Astrocyte of the spinal cord (primary cell): ENCODE data around the gene YPEL3.
"Not testable (repeated sequence)": the region's sequence is repeated elsewhere in the genome, so short reads cannot be mapped to it uniquely, and the experiment has no call there.

Experiments
- DNase-seq: peaks from one replicate; pipeline ENCODE4 v3.0.0; 2011; ENCODE audit warnings: low read depth, low spot score
- H3K4me3 ChIP-seq: 2 replicates; pipeline ENCODE4 v1.5.1; 2011; ENCODE audit warnings: low read depth, mild to moderate bottlenecking, low read length, moderate library complexity
- CTCF ChIP-seq: IDR thresholded peaks from 2 replicates; pipeline ENCODE4 v1.5.1; 2012; ENCODE audit warnings: low read depth, mild to moderate bottlenecking, low read length, inconsistent platforms
- in situ Hi-C: cut with HindIII; loops from 2 replicates; pipeline ENCODE4 v1.10.0; 2017; ENCODE audit warnings: low sequenced_read_pairs

The YPEL3 gene

DNA sequence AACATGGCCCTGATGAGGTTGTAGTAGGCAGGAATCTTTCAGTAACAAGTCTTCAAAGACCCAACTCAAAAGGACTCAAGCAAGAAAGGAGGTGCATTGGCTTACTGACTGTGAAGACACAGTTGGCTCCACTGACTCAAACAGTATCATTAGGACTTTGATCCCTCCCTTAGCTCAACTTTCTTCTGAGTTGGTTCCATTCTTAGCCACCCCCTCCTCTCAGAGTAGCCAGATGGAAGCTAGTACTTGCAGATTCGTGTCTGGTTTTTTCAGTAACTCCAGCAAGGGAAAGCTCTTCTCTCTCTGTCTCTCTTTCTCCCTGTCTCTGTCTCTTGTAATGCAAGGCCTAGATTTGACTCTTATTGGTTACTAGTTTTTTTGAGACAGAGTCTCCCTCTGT is 32.0 kb upstream of the YPEL3 start:
- no peak overlapping the region for H3K4me3 ChIP-seq
- TF ChIP-seq CTCF: no peak
- DNase-seq: no peak
- in situ Hi-C loops: no loop called here

GRCh38 chr16:30125690-30126089 is 29.7 kb upstream of the YPEL3 start:
- H3K4me3 ChIP-seq, DNase-seq, in situ Hi-C loops: not testable (repeated sequence)

- TF ChIP-seq CTCF: no peak
- in situ Hi-C loops: no loop called here
- DNase-seq: no peak
- H3K4me3 ChIP-seq: no peak overlapping the region
Measured at GRCh38 chr16:30124985-30125379, 29.0 kb upstream of the YPEL3 start.

DNA sequence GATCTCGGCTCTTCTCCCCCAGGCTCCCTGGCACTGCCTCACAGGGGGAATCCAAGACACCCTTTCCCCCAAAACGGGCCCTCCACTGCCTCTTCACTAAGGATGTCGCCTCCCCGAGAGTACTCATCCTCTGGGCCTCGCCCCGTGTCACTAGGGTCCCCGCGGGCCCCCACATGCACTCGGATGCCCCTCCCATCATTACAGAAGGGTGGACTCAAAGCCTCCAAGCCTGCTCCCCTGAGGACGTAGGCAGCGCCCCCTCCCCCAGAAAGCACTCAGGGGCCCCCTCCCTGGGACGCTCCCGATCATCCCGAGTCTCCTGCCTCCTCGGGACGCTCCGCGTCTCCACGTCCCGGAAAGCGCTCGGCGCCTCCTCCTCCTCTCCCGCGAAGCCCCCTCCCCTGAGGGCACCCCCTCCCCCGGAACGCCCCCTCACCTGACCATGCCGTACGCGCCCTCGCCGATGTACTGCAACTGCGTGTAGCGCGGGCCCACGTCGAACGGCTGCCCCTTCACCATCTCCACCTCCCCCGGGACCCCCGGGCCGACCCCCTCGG is 26.7 kb upstream of the YPEL3 start:
- in situ Hi-C loops: no loop called here

GRCh38 chr16:30121741-30122571 is 25.9 kb upstream of the YPEL3 start:
- DNase-seq: peak; percentile 25
- TF ChIP-seq CTCF: no peak
- peak overlapping the region; percentile 85 for H3K4me3 ChIP-seq
- in situ Hi-C loops: no loop called here

More for the DNA sequence above, 26.7 kb upstream of the YPEL3 start:
- peak; percentile 6 for DNase-seq
- TF ChIP-seq CTCF: no peak
- H3K4me3 ChIP-seq: peak overlapping the region; percentile 85

- DNase-seq: no peak
- TF ChIP-seq CTCF: no peak
- H3K4me3 ChIP-seq: no peak overlapping the region
- in situ Hi-C loops: no loop called here
Measured at GRCh38 chr16:30120340-30121105, 24.5 kb upstream of the YPEL3 start.

DNA sequence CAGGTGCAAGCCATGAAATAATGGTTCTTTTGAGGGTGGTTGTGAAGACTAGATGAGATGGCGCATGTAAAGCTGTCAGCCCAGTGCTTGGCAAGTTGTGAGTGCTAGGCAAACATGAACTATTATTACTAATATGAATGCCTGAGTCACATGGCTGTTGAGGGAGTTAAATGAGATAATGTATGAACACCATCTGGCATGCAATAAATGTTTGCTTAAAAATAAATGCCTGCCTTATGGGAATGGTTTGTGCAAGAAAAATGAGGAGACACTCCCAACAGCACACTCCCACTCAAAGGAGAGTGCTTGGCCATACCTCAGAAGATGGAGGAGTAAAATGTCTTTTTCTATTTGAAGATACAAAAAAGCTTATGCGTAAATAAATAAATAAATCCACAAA is 23.4 kb upstream of the YPEL3 start:
- TF ChIP-seq CTCF: no peak
- DNase-seq: no peak
- in situ Hi-C loops: no loop called here
- no peak overlapping the region for H3K4me3 ChIP-seq
